ENCODE measurements around the gene NRARP. TPM values are rescaled to one million over a fixed set of nuclear protein-coding genes. Genes with fewer than 3 reads are reported as not detected.

NRARP gene
- total RNA-seq, 1 experiment from 2014 or later, result 23.8 TPM

GRCh38 chr9:137323531-137324331 is 21.7 kb upstream of the NRARP start:
- H2BK5ac ChIP-seq (ENCODE audit: insufficient read length, low read length), result no peak overlapping the region
- H2BK20ac ChIP-seq (ENCODE audit: low read depth, low read length, poor library complexity, severe bottlenecking), result no peak overlapping the region
- no peak overlapping the region for H4K91ac ChIP-seq (ENCODE audit: insufficient read length, low read depth, low read length)
- H3K14ac ChIP-seq (ENCODE audit: insufficient read depth, low read length), result no peak overlapping the region; the same call in 1 of the 2 replicates
- H3K9me3 Mint-ChIP-seq, result peaks cover 6 to 13% of the 10 kb centered on the region in 2 experiments
- no peak overlapping the region for H3K4me3 Mint-ChIP-seq
- no peak overlapping the region for H3K27ac ChIP-seq (ENCODE audit: insufficient read length, low read depth, low read length)
- H3K23ac ChIP-seq (ENCODE audit: insufficient read length, low read depth, low read length), result no peak overlapping the region
- no CpG with 5 or more reads among the region's 37 CpGs for WGBS (ENCODE audit: extremely low coverage, insufficient read length, low lambda C conversion rate)
- no peak overlapping the region for H3K56ac ChIP-seq (ENCODE audit: insufficient read length, low read depth, low read length)
- no peak overlapping the region for H3K9ac ChIP-seq (ENCODE audit: extremely low read depth, insufficient read length, low read length)
- no peak overlapping the region for H3K4ac ChIP-seq (ENCODE audit: low read depth, low read length)
- H3T11ph ChIP-seq (ENCODE audit: low read length), result no peak overlapping the region
- no peaks in the 10 kb centered on the region for H3K9me3 ChIP-seq (ENCODE audit: control insufficient read depth, low read depth, low read length)
- H3K4me1 Mint-ChIP-seq, result peaks cover 0 to 6% of the 10 kb centered on the region in 2 experiments; a peak in 1 of 4 replicates
- peak; percentile 33 for DNase-seq
- no peak overlapping the region for H4K5ac ChIP-seq (ENCODE audit: insufficient read length, low read depth, low read length)
- no peaks in the 10 kb centered on the region for H3K79me2 ChIP-seq (ENCODE audit: insufficient read depth, low read length)
- peaks cover 1% of the 10 kb centered on the region; the same call in 1 of the 2 replicates for H3K4me1 ChIP-seq (ENCODE audit: insufficient read depth, low read length)
- H2BK15ac ChIP-seq (ENCODE audit: low read depth, low read length), result no peak overlapping the region
- H4K8ac ChIP-seq (replicated peaks; ENCODE audit: insufficient read length, low read depth, low read length), result no peak overlapping the region
- H2BK120ac ChIP-seq (ENCODE audit: low read depth, low read length, poor library complexity, severe bottlenecking), result no peak overlapping the region
- no peak overlapping the region for H3K4me2 ChIP-seq (ENCODE audit: insufficient read depth, insufficient read length, low read length)
- H2AK5ac ChIP-seq (ENCODE audit: insufficient read length, low read length), result no peak overlapping the region
- H3K36me3 Mint-ChIP-seq (ENCODE audit: insufficient read depth in 1 of 3, low read depth in 3 of 3), result peaks cover 1 to 4% (median 2%) of the 10 kb centered on the region in 3 experiments; a peak in 3 of 7 replicates
- no peaks in the 10 kb centered on the region for H3K27me3 ChIP-seq (ENCODE audit: insufficient read depth, low read length)
- TF ChIP-seq CTCF (conservative IDR thresholded peaks at IDR 0.05), result no peak
- H2AFZ ChIP-seq (ENCODE audit: low read length), result no peak overlapping the region
- no peaks in the 10 kb centered on the region for H3K23me2 ChIP-seq (ENCODE audit: insufficient read length, low read depth, low read length, poor library complexity, severe bottlenecking)
- no peak overlapping the region for H2BK12ac ChIP-seq (ENCODE audit: insufficient read length, low read depth, low read length)
- peaks cover 12% of the 10 kb centered on the region for H3K27me3 Mint-ChIP-seq (ENCODE audit: low read depth)
- no peak overlapping the region for H3K18ac ChIP-seq (ENCODE audit: insufficient read length, low read depth, low read length)
- H3K79me1 ChIP-seq (ENCODE audit: insufficient read depth, low read depth, low read length, poor library complexity, severe bottlenecking), result no peaks in the 10 kb centered on the region
- H4K20me1 ChIP-seq (ENCODE audit: control insufficient read depth, insufficient read depth, insufficient read length), result no peaks in the 10 kb centered on the region
- H3K27ac Mint-ChIP-seq, result no peak overlapping the region
